ENCODE results near the gene ALCAM.

DNA sequence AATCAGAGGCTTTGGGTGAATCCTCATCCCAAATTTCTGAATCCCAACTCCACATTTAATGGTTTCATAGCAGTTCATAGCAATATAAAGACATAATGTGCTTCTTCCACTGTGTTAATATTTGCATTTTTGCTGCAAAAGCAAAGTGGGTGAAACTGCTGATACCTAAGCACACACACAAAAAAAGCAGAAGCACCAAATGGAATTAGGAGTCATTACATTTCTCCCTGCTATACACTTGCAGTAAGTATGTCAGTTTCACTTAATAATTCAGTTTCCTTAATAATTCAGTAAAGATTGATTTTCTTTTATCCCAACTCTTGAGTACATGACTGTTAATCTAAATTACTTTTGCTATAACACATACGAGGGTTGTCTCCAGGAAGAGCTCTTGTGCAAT, 48.9 kb upstream of the ALCAM start:
- TF ChIP-seq, protein P1, sequence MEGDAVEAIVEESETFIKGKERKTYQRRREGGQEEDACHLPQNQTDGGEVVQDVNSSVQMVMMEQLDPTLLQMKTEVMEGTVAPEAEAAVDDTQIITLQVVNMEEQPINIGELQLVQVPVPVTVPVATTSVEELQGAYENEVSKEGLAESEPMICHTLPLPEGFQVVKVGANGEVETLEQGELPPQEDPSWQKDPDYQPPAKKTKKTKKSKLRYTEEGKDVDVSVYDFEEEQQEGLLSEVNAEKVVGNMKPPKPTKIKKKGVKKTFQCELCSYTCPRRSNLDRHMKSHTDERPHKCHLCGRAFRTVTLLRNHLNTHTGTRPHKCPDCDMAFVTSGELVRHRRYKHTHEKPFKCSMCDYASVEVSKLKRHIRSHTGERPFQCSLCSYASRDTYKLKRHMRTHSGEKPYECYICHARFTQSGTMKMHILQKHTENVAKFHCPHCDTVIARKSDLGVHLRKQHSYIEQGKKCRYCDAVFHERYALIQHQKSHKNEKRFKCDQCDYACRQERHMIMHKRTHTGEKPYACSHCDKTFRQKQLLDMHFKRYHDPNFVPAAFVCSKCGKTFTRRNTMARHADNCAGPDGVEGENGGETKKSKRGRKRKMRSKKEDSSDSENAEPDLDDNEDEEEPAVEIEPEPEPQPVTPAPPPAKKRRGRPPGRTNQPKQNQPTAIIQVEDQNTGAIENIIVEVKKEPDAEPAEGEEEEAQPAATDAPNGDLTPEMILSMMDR (IDR thresholded peaks at IDR 0.05): no peak
- TF ChIP-seq POLR2AphosphoS5 (IDR thresholded peaks at IDR 0.05): no peak
- no peak for TF ChIP-seq POLR2A (IDR thresholded peaks at IDR 0.05)
- no peak for TF ChIP-seq EP300 (IDR thresholded peaks at IDR 0.05; ENCODE audit: low read depth)

All from transverse colon (tissue), 4 donors.